GM19324 (cell line): ENCODE results near the gene INPP5A.

ENCODE experiments used
- ATAC-seq: cut with Tn5 transposase; IDR thresholded peaks from one replicate; pipeline ENCODE4 v1.9.1; 2021; ENCODE audit warnings: mild to moderate bottlenecking, moderate library complexity; ENCODE audit not compliant: unreplicated experiment, low FRiP score

Gene INPP5A

DNA sequence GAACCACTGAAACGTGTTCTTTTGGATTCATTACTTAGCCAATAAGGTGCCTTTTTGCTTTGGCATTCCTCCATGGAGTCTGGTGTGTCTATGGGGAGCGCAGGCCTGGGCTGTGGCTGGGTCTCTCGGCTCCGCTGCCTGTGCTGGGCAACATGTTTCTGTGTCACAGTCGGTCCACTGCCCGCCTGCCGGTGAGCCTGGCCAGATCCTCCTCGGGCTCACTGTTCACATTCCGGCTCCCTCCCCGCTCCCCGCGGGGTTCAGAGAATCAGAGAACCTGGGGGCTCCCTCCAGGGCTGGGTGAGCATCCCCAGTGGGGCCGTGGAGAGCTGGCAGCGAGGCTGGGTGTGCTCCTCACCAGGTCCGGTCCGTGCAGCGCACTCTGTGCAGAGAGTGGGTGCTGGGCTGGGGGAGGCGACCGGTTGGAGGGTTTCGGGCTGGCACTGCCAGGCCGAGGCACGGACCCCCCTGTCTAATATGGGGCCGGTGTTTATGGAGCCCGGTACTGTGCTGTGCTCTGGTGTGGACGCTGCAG lies 70.4 kb downstream of the INPP5A start:
- ATAC-seq, result no peak

- no peak for ATAC-seq
These were observed 71.1 kb downstream of the INPP5A start for GRCh38 chr10:132608511-132609195.

DNA sequence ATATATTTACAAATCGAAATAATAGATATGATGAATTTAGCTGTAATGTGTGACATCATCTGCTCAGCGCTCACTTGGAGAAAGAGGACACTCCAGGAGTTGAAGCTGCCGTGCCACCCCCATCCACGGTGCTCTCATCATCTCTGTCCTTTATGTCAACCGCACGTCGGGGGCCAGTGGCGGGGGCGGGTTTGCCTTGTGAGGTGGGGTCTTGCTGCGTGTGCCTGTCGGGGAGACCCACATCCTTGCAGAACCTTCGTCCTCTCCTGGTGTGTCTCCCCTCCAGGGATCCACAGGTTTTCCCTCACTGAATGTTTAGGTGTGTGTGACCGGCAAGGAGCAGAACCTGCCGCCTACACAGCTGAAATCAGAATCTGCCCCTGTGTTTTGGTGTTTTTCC lies 71.6 kb downstream of the INPP5A start:
- no peak for ATAC-seq

DNA sequence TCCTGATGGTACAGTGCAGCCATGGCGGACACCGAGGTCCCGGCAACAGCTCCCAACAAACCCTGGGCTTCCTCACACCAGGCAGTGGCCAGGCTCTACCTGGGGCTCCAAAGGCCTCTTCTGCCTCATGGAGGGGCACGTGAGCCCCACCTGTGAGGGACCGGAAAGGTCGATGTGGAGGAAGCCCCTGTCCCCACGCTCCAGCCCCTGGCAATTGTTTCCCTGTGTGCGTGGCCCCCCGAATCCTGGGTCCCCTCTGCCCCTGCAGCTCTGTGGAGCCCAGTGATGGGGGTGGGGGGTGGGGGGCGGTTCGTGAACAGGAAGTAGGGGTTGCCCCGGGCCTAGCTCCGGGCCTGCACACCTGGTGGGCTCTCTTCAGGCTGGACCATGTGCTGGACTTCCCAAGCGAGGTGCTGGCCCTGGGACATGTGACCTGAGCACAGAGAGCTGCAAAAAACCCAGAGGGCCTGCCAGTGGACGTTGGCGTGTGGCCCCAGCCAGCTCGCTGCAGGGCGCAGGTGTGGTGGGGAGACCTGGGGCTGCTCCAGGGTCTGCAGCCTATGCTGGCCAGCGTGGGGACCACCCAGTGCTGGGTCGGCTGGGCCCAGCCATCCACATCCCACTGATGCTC lies 72.6 kb downstream of the INPP5A start:
- no peak for ATAC-seq

- ATAC-seq, result no peak
These were observed 73.7 kb downstream of the INPP5A start for GRCh38 chr10:132611026-132611910.

- no peak for ATAC-seq
These were observed 74.4 kb downstream of the INPP5A start for GRCh38 chr10:132611986-132612385.

- ATAC-seq, result no peak
These were observed 75.3 kb downstream of the INPP5A start for GRCh38 chr10:132612571-132613504.

- ATAC-seq, result no peak
These were observed 76.2 kb downstream of the INPP5A start for GRCh38 chr10:132613566-132614348.

- no peak for ATAC-seq
These were observed 77.1 kb downstream of the INPP5A start for GRCh38 chr10:132614431-132615340.

GRCh38 chr10:132615341-132616169 lies 78.0 kb downstream of the INPP5A start:
- no peak for ATAC-seq

DNA sequence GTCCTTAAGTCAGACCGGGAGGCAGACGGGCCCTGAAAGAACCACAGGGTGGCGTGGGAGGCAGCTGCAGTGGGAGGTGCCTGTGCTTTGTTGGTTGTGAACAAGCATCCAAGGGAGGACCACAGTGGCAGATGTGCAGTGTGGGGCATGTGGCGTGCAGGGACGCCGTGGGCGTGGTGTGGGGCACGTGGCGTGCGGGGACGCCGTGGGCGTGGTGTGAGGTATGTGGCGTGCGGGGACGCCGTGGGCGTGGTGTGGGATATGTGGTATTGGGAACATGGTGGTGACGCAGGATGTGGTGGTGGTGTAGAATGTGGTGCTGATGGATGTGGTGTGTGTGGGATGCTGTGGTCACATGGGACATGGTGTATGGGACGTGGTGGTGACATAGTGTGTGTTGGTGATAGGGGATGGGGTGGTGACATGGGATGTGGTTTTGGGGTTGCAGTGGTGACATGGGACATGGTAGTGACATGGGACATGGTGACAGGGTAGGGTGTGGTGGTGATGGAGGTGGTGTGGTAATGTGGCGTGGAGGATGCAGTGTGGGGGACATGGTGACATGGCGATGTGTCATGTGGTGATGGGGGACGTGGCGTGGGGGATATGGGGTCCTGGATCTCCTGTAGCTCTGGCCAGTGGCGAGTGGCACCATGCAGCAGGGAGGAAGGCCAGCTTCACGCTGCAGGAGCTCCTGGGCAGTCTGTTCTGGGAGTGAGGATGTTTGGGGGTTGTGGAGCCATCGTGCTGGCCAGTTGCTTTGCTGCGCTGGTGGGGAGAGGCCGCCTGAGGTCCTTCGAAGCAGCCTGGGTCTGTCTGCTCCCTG lies 78.8 kb downstream of the INPP5A start:
- ATAC-seq, result no peak

- no peak for ATAC-seq
These were observed 79.6 kb downstream of the INPP5A start for GRCh38 chr10:132616996-132617736.

- ATAC-seq, result no peak
These were observed 80.1 kb downstream of the INPP5A start for GRCh38 chr10:132617737-132618052.

GRCh38 chr10:132618158-132618919 lies 80.8 kb downstream of the INPP5A start:
- ATAC-seq, result no peak

DNA sequence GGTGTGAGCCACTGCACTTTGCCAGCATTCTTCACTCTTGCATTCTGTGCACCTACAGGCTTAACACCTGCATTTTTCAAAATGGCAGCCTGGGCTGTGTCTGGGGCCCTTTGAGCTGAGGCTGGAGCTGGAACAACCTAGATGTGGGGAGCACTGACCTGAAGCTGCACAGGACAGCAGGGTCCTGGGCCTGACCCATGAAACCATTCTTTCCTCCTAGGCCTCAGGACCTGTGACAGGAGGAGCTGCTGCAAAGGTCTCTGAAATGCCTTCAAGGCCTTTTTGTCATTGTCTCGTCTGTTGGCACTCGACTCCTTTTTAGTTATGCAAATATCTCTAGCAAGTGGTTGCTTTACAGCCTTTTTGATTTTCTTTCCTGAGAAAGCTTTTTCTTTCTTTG lies 82.3 kb downstream of the INPP5A start:
- ATAC-seq, result no peak
